Hepatocyte (in vitro differentiated cells): Measurements from ENCODE around the gene WAC. TPM values are rescaled to one million over a fixed set of nuclear protein-coding genes. Genes with fewer than 3 reads are reported as not detected.

Experiments used
- DNase-seq: peaks from one replicate; pipeline ENCODE4 v3.0.0-alpha.2; 2016; ENCODE audit warnings: low spot score
- H2AFZ ChIP-seq: fragments of 200-600 bp; sonication (generic); 2 replicates; pipeline ENCODE4 v1.6.0; 2016; ENCODE audit warnings: antibody characterized with exemption, mild to moderate bottlenecking
- H3K27ac ChIP-seq: fragments of 200-600 bp; sonication (generic); 2 replicates; pipeline ENCODE4 v1.5.1; 2016; ENCODE audit warnings: mild to moderate bottlenecking
- H3K27me3 ChIP-seq: fragments of 200-600 bp; sonication (generic); 2 replicates; pipeline ENCODE4 v1.6.1; 2016
- H3K36me3 ChIP-seq: fragments of 200-600 bp; sonication (generic); replicated peaks from 2 replicates; pipeline ENCODE4 v1.5.1; 2016; ENCODE audit warnings: low read depth; ENCODE audit not compliant: insufficient read depth
- H3K4me1 ChIP-seq: fragments of 200-600 bp; sonication (generic); 2 replicates; pipeline ENCODE4 v1.5.1; 2016; ENCODE audit warnings: mild to moderate bottlenecking, moderate library complexity; ENCODE audit not compliant: insufficient read depth
- H3K4me2 ChIP-seq: fragments of 200-600 bp; sonication (generic); 2 replicates; pipeline ENCODE4 v1.6.0; 2016
- H3K4me3 ChIP-seq: fragments of 200-600 bp; sonication (generic); 2 replicates; pipeline ENCODE4 v1.5.1; 2016; ENCODE audit warnings: mild to moderate bottlenecking
- H3K79me2 ChIP-seq: fragments of 200-600 bp; sonication (generic); 2 replicates; pipeline ENCODE4 v1.6.0; 2017; ENCODE audit warnings: mild to moderate bottlenecking
- H3K9me2 ChIP-seq: fragments of 200-600 bp; sonication (generic); replicated peaks from 2 replicates; pipeline ENCODE4 v1.6.0; 2017; ENCODE audit warnings: mild to moderate bottlenecking; ENCODE audit not compliant: insufficient read depth
- H3K9me3 ChIP-seq: fragments of 200-600 bp; sonication (generic); 2 replicates; pipeline ENCODE4 v1.5.1; 2016; ENCODE audit warnings: low read depth, mild to moderate bottlenecking
- H4K20me1 ChIP-seq: fragments of 200-600 bp; sonication (generic); 2 replicates; pipeline ENCODE4 v1.6.0; 2016; ENCODE audit warnings: mild to moderate bottlenecking; ENCODE audit not compliant: insufficient read depth, poor library complexity, severe bottlenecking
- EZH2 ChIP-seq: fragments of 200-600 bp; sonication (generic); IDR thresholded peaks from 2 replicates; pipeline ENCODE4 v1.6.1; 2016; ENCODE audit warnings: antibody characterized with exemption, mild to moderate bottlenecking, borderline replicate concordance
- EZH2phosphoT487 ChIP-seq: fragments of 200-600 bp; sonication (generic); IDR thresholded peaks from one replicate; pipeline ENCODE4 v1.6.1; 2018; ENCODE audit warnings: antibody characterized with exemption, mild to moderate bottlenecking, low read depth, moderate library complexity; ENCODE audit not compliant: unreplicated experiment, severe bottlenecking
- WGBS: methylation state at CpG from one replicate; pipeline ENCODE4 v1.1.6; 2016; ENCODE audit warnings: low lambda C conversion rate; ENCODE audit errors: missing lambda C conversion rate; 5-methylcytosine and 5-hydroxymethylcytosine counted together
- polyA plus RNA-seq: library from polyadenylated mRNA; unstranded; fragments of >200 nt; fragmentation: Nextera tagmentation; extraction: Ambion mirVana; gene quantifications from 2 replicates; pipeline ENCODE4 v1.2.1, GENCODE V29; 2016
- total RNA-seq: library from RNA; depleted of rRNA; stranded (reverse); fragments of >200 nt; gene quantifications from 2 replicates; pipeline ENCODE4 v1.2.3, GENCODE V29; 2014
- TF ChIP-seq, protein P1 (sequence below): fragments of 200-600 bp; sonication (generic); IDR thresholded peaks from 2 replicates; pipeline ENCODE4 v1.5.1; 2016; ENCODE audit warnings: antibody characterized with exemption, mild to moderate bottlenecking; ENCODE audit not compliant: poor library complexity

Gene WAC
- total and polyA plus RNA-seq, 2 experiments from 2014 or later: 59.4 to 94.6 TPM

DNA sequence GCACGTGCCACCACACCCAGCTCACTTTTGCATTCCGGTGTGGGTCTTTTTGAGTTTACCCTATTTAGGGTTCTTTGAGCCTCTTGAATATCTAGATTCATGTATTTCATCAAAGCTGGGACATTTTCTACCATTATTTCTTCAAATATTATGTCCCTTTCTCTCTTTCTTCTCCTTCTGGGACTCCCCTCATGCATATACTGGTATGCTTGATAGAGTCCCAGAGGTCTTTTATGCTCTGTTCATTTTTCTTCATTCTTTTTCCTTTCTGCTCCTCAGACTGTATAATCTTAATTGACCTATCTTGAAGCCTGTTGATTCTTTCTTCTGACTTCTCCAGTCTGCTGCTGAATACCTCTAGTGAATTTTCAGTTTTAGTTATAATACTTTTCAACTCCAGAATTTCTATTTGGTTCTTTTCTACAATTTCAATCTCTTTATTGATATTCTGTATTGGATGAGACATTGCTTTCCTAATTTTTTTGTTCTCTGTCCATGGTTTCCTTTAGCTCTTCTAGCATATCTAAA is 9.1 kb upstream of the WAC start:
- no peak overlapping the region for H3K4me3 ChIP-seq
- peaks cover 3% of the 10 kb centered on the region for H3K36me3 ChIP-seq
- no peak for DNase-seq
- TF ChIP-seq EZH2phosphoT487: no peak
- TF ChIP-seq, protein P1, sequence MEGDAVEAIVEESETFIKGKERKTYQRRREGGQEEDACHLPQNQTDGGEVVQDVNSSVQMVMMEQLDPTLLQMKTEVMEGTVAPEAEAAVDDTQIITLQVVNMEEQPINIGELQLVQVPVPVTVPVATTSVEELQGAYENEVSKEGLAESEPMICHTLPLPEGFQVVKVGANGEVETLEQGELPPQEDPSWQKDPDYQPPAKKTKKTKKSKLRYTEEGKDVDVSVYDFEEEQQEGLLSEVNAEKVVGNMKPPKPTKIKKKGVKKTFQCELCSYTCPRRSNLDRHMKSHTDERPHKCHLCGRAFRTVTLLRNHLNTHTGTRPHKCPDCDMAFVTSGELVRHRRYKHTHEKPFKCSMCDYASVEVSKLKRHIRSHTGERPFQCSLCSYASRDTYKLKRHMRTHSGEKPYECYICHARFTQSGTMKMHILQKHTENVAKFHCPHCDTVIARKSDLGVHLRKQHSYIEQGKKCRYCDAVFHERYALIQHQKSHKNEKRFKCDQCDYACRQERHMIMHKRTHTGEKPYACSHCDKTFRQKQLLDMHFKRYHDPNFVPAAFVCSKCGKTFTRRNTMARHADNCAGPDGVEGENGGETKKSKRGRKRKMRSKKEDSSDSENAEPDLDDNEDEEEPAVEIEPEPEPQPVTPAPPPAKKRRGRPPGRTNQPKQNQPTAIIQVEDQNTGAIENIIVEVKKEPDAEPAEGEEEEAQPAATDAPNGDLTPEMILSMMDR: no peak
- no peak for TF ChIP-seq EZH2
- H3K9me3 ChIP-seq: peaks cover 5% of the 10 kb centered on the region
- H3K4me1 ChIP-seq: no peaks in the 10 kb centered on the region
- H3K9me2 ChIP-seq: no peaks in the 10 kb centered on the region
- H3K27ac ChIP-seq: no peak overlapping the region
- no peaks in the 10 kb centered on the region for H4K20me1 ChIP-seq
- 98% methylated on average over 2 of the region's 2 CpGs for WGBS
- H2AFZ ChIP-seq: no peak overlapping the region
- no peak overlapping the region for H3K4me2 ChIP-seq
- H3K79me2 ChIP-seq: peaks cover 22% of the 10 kb centered on the region
- no peaks in the 10 kb centered on the region for H3K27me3 ChIP-seq

DNA sequence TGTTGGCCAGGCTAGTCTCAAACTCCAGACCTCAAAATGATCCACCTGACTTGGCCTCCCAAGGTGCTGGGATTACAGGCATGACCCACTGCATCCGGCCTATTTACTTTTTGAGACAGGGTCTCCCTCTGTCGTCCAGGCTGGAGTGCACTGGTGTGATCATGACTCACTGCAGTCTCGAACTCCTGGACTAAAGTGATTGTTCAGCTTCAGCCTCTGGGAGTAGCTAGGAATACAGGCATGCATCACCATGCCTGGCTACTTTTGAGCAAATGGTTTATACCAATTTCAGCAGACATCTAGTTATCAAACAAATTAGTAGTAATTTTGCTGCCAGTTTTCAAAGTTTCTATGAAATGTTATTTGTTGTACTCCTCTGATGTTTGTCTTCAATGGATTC is 2.2 kb upstream of the WAC start:
- Histone ChIP-seq H3K79me2 (peaks cover 74% of the 10 kb centered on the region), H3K27ac (no peak overlapping the region), H3K27me3 (no peaks in the 10 kb centered on the region), H4K20me1 (peaks cover 25% of the 10 kb centered on the region), H3K9me3 (no peaks in the 10 kb centered on the region), H3K9me2 (no peaks in the 10 kb centered on the region), H3K4me3 (no peak overlapping the region), H2AFZ (no peak overlapping the region), H3K4me2 (peak overlapping the region; percentile 92), H3K36me3 (peaks cover under 1% of the 10 kb centered on the region), H3K4me1 (peaks cover 19% of the 10 kb centered on the region)
- no peak for DNase-seq
- TF ChIP-seq, protein P1: no peak
- TF ChIP-seq EZH2phosphoT487 (no peak), EZH2 (no peak)
- 70% methylated on average over 3 of the region's 3 CpGs for WGBS

DNA sequence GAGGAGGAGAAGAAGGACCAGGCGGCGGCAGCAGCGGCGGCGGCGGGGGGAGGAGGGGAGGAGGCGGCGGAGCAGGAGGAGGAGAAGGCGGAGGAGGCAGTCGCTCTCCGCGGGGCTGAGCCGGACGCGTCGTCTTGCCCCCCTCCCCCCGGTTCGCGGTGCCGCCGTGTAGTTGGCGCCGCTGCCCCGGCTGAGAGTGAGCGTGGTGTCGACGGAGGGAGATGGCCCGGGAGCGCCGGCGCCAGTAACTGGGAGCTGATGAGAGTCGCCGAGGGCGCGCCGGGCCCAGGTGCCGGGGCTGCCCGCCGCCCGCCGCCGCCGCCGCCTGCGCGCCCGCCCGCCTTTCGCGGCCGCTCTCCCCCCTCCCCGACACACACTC is 257 bp downstream of the WAC start:
- TF ChIP-seq EZH2: no peak
- TF ChIP-seq EZH2phosphoT487: no peak
- TF ChIP-seq, protein P1: no peak
- Histone ChIP-seq H3K9me3 (no peaks in the 10 kb centered on the region), H3K4me3 (peak overlapping the region; percentile 53), H3K36me3 (peaks cover 5% of the 10 kb centered on the region), H3K4me1 (peaks cover 23% of the 10 kb centered on the region), H3K27ac (peak overlapping the region; percentile 100), H3K4me2 (no peak overlapping the region), H3K79me2 (peaks cover 81% of the 10 kb centered on the region), H3K9me2 (no peaks in the 10 kb centered on the region), H2AFZ (peak overlapping the region; percentile 72), H3K27me3 (no peaks in the 10 kb centered on the region), H4K20me1 (peaks cover 48% of the 10 kb centered on the region)
- no CpG with 5 or more reads among the region's 52 CpGs for WGBS
- no peak for DNase-seq
